OCI-LY1 (cell line): Measurements from ENCODE around the gene AGAP1.

Experiments used
- H2AFZ ChIP-seq: fragments of 200-600 bp; sonication (generic), shearing (Covaris generic); 2 replicates; pipeline ENCODE4 v1.6.0; 2014; ENCODE audit warnings: antibody characterized with exemption, mild to moderate bottlenecking, low read length
- H3F3A ChIP-seq: fragments of 200-600 bp; sonication (generic), shearing (Covaris generic); 2 replicates; pipeline ENCODE4 v1.6.0; 2014; ENCODE audit warnings: mild to moderate bottlenecking, antibody characterized with exemption, low read length, moderate library complexity; ENCODE audit not compliant: insufficient read depth
- H3K27ac ChIP-seq: fragments of 200-600 bp; sonication (generic); 2 replicates; pipeline ENCODE4 v1.5.1; 2014; ENCODE audit warnings: low read length, mixed run types, mild to moderate bottlenecking, low read depth; ENCODE audit not compliant: poor library complexity, severe bottlenecking
- H3K27me3 ChIP-seq: fragments of 200-600 bp; sonication (generic); 2 replicates; pipeline ENCODE4 v1.6.0; 2014; ENCODE audit warnings: antibody characterized with exemption, mild to moderate bottlenecking, low read length, moderate library complexity; ENCODE audit not compliant: insufficient read depth
- H3K36me3 ChIP-seq: fragments of 200-600 bp; sonication (generic); 2 replicates; pipeline ENCODE4 v1.6.1; 2014; ENCODE audit warnings: mild to moderate bottlenecking, antibody characterized with exemption, low read length, moderate library complexity, mixed read lengths; ENCODE audit not compliant: insufficient read depth
- H3K4me1 ChIP-seq: fragments of 200-600 bp; sonication (generic); 2 replicates; pipeline ENCODE4 v1.5.1; 2014; ENCODE audit warnings: mild to moderate bottlenecking, low read length, moderate library complexity; ENCODE audit not compliant: insufficient read depth, severe bottlenecking
- H3K4me2 ChIP-seq: fragments of 200-600 bp; sonication (generic), shearing (Covaris generic); 2 replicates; pipeline ENCODE4 v1.6.1; 2014; ENCODE audit warnings: low read length
- H3K4me3 ChIP-seq: fragments of 200-600 bp; sonication (generic); 2 replicates; pipeline ENCODE4 v1.5.1; 2014; ENCODE audit warnings: low read length, low read depth, mild to moderate bottlenecking, mixed read lengths; ENCODE audit not compliant: poor library complexity, severe bottlenecking
- H3K79me2 ChIP-seq: fragments of 200-600 bp; shearing (Covaris generic); 2 replicates; pipeline ENCODE4 v1.6.1; 2016; ENCODE audit warnings: mixed run types, low read length, mixed read lengths; ENCODE audit not compliant: insufficient read depth
- H3K9ac ChIP-seq: fragments of 200-600 bp; sonication (generic), shearing (Covaris generic); 2 replicates; pipeline ENCODE4 v1.6.1; 2014; ENCODE audit warnings: mild to moderate bottlenecking, low read length, mixed read lengths
- H3K9me2 ChIP-seq: fragments of 200-600 bp; sonication (generic), shearing (Covaris generic); 2 replicates; pipeline ENCODE4 v1.6.1; 2014; ENCODE audit warnings: low read depth, mild to moderate bottlenecking, low read length, mixed read lengths
- H3K9me3 ChIP-seq: fragments of 200-600 bp; shearing (Covaris generic); 2 replicates; pipeline ENCODE4 v1.6.1; 2014; ENCODE audit warnings: low read length, mixed read lengths
- H4K20me1 ChIP-seq: fragments of 200-600 bp; sonication (generic), shearing (Covaris generic); 2 replicates; pipeline ENCODE4 v1.6.0; 2016; ENCODE audit warnings: mild to moderate bottlenecking, low read length; ENCODE audit not compliant: insufficient read depth
- EZH2 ChIP-seq: fragments of 200-600 bp; sonication (generic), shearing (Covaris generic); IDR thresholded peaks from 2 replicates; pipeline ENCODE4 v1.8.0; 2017; ENCODE audit warnings: borderline replicate concordance, mixed run types, mild to moderate bottlenecking, antibody characterized with exemption, low read length, moderate library complexity, mixed read lengths
- TF ChIP-seq, protein P1 (sequence below): fragments of 200-600 bp; sonication (generic), shearing (Covaris generic); IDR thresholded peaks from 2 replicates; pipeline ENCODE4 v1.5.1; 2017; ENCODE audit warnings: mild to moderate bottlenecking, antibody characterized with exemption, low read length, moderate library complexity, mixed read lengths

The AGAP1 gene

DNA sequence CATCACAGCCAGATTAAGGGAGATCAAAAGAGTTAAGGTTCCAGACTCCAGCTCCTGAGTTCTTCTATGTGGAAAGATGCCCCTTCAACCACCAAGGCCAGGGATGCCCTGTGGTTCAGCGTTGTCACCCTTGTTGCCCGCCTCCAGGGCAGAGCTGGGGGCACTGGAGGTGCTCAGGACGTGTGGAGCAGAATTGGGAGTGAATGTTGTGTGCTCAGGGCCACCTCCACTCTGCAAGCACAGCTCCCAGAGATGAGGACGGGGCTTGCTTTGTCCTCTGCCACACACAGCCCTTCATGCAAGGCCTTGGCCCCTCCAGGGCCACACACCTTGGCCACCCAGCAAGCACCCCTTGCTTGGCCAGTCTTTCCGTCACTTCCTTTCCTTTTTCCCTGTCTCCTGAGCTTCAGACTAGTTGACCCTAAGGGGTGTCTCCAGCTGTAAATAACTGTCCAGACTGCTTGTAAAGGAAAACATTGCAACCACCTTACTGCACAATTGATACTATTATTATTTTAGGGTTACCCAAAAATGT is 103.3 kb downstream of the AGAP1 start:
- TF ChIP-seq, protein P1, sequence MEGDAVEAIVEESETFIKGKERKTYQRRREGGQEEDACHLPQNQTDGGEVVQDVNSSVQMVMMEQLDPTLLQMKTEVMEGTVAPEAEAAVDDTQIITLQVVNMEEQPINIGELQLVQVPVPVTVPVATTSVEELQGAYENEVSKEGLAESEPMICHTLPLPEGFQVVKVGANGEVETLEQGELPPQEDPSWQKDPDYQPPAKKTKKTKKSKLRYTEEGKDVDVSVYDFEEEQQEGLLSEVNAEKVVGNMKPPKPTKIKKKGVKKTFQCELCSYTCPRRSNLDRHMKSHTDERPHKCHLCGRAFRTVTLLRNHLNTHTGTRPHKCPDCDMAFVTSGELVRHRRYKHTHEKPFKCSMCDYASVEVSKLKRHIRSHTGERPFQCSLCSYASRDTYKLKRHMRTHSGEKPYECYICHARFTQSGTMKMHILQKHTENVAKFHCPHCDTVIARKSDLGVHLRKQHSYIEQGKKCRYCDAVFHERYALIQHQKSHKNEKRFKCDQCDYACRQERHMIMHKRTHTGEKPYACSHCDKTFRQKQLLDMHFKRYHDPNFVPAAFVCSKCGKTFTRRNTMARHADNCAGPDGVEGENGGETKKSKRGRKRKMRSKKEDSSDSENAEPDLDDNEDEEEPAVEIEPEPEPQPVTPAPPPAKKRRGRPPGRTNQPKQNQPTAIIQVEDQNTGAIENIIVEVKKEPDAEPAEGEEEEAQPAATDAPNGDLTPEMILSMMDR, result no peak
- no peak for TF ChIP-seq EZH2
- Histone ChIP-seq H3K36me3 (no peaks in the 10 kb centered on the region), H3K4me3 (no peak overlapping the region), H3K9ac (no peak overlapping the region), H3K4me2 (no peak overlapping the region), H3K9me3 (no peaks in the 10 kb centered on the region), H2AFZ (no peak overlapping the region), H3K9me2 (no peaks in the 10 kb centered on the region), H3K79me2 (no peaks in the 10 kb centered on the region), H3K4me1 (no peaks in the 10 kb centered on the region), H3K27me3 (no peaks in the 10 kb centered on the region; the same call in 1 of the 2 replicates), H3F3A (no peaks in the 10 kb centered on the region), H3K27ac (no peak overlapping the region), H4K20me1 (no peaks in the 10 kb centered on the region)

DNA sequence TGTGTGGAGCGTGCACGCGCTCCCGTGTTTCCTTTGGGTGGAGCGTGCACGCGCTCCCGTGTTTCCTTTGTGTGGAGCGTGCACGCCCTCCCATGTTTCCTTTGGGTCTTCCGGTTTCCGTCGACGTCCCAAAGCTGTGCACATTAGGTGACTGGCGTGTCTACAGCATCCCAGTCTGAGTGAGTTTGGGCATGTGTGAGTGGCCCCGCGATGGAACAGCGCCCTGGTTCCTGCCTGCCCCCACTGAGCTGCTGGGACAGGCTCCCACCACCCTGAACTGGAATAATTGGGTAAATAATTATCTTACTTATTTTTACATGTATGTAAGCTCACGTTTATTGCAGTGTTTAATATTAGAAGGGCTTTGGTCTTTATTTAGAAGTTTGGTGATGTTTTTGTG is 104.2 kb downstream of the AGAP1 start:
- no peaks in the 10 kb centered on the region for H3K9me3 ChIP-seq
- H3K9me2 ChIP-seq, result no peaks in the 10 kb centered on the region
- TF ChIP-seq, protein P1, result no peak
- TF ChIP-seq EZH2, result no peak
- H3K4me1 ChIP-seq, result no peaks in the 10 kb centered on the region
- no peak overlapping the region for H3K4me2 ChIP-seq
- no peaks in the 10 kb centered on the region for H3K79me2 ChIP-seq
- H3K27ac ChIP-seq, result no peak overlapping the region
- H2AFZ ChIP-seq, result no peak overlapping the region
- H3K4me3 ChIP-seq, result no peak overlapping the region
- H3F3A ChIP-seq, result no peaks in the 10 kb centered on the region
- H4K20me1 ChIP-seq, result no peaks in the 10 kb centered on the region
- H3K27me3 ChIP-seq, result no peaks in the 10 kb centered on the region; the same call in 1 of the 2 replicates
- H3K36me3 ChIP-seq, result no peaks in the 10 kb centered on the region
- no peak overlapping the region for H3K9ac ChIP-seq

DNA sequence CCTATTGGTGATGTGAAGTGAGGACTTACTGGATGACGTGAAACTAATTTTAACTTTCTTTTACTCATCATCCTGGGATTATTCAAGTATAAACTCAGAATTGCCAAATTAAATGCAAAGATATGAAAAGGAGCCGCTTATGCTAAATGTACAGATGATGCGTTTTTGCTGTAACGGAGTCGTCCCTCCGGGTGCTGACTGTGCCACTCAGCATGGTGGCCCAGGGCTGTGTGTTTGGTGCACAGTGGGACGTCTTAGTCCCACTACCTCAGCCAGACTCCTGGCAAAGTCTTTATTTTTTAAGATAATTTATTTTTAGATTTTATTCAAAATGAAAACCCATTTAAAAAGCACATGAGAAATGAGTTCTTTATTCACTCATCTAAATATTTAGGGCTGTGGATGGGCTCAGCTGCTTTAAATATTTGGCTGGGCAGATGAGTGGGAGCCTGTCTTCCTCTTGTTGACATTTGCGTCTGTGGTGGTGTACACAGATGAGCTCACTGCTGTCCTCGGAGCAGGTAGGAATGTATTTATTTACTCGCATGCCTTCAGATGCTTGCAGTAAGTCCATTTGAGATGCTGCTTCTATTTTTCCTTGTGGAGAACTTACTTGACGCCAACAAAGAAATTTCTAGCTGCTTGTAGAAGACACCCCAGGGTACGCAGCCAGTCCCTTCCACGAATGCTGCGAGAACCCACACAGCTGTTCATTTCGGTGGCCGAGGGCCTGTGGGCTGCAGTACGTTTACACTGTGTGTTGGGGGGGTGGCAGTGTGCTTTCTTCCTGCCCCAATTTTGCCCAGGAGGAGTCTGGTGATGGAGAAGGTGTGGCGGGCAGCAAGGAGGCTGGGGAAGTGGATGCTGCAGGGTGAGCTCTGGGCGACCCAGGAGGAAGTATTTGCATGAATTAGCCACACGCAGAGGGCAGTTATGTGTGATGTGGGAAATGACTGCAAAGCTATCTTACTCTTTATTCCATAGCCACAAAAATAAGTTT is 105.0 kb downstream of the AGAP1 start:
- Histone ChIP-seq H3K27me3 (no peaks in the 10 kb centered on the region; the same call in none of the 2 replicates), H4K20me1 (no peaks in the 10 kb centered on the region)

More for the DNA sequence above, 105.0 kb downstream of the AGAP1 start:
- H3K4me2 ChIP-seq, result no peak overlapping the region
- no peak overlapping the region for H2AFZ ChIP-seq
- no peaks in the 10 kb centered on the region for H3K4me1 ChIP-seq
- H3K9me2 ChIP-seq, result no peaks in the 10 kb centered on the region
- no peak overlapping the region for H3K4me3 ChIP-seq
- H3K9me3 ChIP-seq, result no peaks in the 10 kb centered on the region
- no peaks in the 10 kb centered on the region for H3K79me2 ChIP-seq
- H3K36me3 ChIP-seq, result no peaks in the 10 kb centered on the region
- no peak for TF ChIP-seq EZH2
- TF ChIP-seq, protein P1, result no peak
- no peaks in the 10 kb centered on the region for H3F3A ChIP-seq
- no peak overlapping the region for H3K9ac ChIP-seq
- H3K27ac ChIP-seq, result no peak overlapping the region
